ENCODE results near the gene WWP2.
"Not testable (repeated sequence)": the region's sequence is repeated elsewhere in the genome, so short reads cannot be mapped to it uniquely, and the experiment has no call there.

Gene WWP2

GRCh38 chr16:69985196-69985595 lies 223.1 kb downstream of the WWP2 start:
- H3K4me3 ChIP-seq (ENCODE audit: low read depth, low read length): not testable (repeated sequence)
